Lung microvascular endothelial cell (primary cell): ENCODE data around the gene HMCN2. TPM values are rescaled to one million over a fixed set of nuclear protein-coding genes. Genes with fewer than 3 reads are reported as not detected.

ENCODE experiments used
- DNase-seq, 2 donors: peaks; one replicate each; pipeline versions ENCODE4 v3.0.0 to v3.0.0-alpha.2; 2010; ENCODE audit warnings: low read depth in 2 of 2
- total RNA-seq: library from RNA; depleted of rRNA; stranded (reverse); fragments of >200 nt; gene quantifications from 2 replicates; pipeline ENCODE4 v1.2.1, GENCODE V29; 2014

HMCN2 gene
- total RNA-seq, 1 donor from 2014 or later, result under 0.01 TPM

DNA sequence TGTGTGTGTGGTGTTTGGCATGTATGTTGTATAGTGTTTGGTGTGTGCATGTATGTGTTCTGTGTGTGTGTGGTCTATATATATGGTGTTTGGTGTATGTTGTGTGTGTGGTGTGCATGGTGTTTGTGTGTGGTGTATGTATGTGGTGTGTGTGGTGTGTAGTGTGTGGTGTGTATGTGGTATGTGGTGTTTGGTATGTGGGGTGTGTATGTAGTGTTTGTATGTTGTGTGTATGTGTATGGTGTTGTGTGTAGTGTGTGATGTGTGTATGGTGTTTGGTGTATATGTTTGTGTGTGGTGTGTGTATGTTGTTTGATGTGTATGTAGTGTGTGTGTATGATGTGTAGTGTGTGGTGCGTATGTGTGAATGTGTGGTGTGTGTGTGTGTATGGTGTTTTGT, 78.8 kb downstream of the HMCN2 start:
- DNase-seq, result no peak

DNA sequence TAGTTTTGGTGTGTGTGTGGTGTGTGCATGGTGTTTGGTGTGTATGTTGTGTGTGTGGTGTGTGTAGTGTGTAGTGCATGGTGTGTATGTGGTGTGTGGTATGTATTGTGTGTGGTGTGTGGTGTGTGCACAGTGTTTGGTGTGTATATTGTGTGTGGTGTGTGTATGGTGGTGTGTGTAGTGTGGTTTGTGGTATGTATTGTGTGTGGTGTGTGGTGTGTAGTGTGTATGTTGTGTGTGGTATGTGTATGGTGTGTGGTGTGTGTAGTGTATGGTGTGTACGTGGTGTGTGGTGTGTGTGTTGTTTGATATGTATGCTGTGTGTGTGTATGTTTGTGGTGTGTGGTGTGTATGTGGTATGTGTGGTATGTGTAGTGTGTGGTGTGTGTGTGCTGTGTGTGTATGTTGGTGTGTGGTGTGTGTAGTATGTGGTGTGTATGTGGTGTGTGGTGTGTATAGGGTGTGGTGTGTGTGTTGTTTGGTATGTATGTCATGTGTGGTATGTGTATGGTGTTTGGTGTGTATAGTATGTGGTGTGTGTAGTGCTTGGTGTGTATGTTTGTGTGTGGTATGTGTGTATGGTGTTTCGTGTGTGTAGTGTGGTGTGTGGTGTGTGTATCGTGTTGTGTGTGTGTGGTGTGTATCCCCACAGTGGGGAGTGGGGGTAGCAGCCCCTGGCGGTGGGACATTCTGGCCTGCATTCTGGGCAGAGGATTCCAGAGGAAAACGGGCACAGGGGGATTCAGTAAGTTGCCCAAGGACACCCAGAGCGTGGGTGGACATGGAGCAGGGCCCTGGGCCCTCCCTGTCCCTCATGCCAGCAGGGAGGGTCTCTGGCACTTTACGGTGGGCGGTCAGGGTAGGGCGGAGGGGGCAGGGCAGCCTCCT, 79.7 kb downstream of the HMCN2 start:
- DNase-seq, result no peak

DNA sequence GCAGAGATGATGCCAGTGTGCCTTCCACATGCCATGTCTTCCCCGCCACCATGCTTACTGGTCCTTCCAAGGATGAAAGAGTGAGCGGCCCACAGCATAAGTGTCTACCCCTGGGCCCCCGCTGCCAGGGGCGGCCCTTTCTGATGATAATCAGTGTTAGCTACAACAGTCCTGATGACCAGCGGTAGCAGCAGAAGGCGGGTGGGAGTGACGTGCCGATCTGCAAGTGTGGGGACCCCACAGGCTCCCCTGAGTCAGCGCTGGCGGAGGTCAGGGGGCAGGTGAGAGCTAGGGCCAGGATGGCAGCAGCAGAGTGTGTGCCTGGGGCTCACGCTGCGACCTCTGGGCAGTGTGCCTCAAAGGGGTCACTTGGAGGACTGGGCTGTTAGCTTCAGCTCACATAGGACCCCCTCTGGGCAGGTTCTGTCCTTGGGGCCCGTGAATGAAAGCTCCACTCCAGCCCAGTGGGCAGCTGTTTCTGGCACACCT, 80.4 kb downstream of the HMCN2 start:
- DNase-seq, result no peak

DNA sequence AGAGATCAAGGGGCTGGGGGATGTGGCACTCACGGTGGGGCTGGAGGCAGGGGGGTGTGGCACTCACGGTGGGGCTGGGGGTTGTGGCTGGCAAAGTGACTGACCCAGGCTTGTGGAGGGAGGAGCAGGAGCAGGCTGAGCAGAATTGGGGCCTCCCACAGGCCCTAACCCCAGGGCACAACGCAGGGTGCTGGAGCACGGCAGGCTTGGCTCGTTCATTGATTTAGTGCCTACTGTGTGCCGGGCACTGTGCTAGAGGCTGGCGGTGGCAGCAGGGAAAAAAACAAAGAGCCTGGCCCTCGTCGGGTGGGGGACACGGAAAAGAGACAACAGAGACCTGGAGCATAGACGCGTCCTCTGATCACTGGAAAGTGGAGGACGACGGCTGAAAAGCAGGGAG, 80.9 kb downstream of the HMCN2 start:
- no peak for DNase-seq

DNA sequence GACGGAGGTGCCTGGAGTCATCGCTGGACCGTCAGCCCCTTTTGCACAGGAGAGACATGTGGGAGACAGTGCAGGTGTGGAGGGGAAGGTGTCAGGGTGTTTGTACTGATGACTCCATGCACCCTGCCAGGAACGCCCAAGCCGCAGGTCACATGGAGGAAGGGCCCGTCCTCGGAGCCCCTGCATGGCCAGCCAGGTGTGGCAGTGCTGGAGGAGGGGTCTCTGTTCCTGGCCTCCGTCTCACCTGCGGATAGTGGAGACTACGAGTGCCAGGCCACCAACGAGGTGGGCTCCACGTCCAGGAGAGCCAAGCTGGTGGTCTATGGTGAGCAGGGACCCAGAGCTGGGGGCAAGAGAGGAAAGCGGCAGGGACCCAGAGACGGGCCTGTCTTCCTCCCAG, 81.5 kb downstream of the HMCN2 start:
- DNase-seq, result no peak

DNA sequence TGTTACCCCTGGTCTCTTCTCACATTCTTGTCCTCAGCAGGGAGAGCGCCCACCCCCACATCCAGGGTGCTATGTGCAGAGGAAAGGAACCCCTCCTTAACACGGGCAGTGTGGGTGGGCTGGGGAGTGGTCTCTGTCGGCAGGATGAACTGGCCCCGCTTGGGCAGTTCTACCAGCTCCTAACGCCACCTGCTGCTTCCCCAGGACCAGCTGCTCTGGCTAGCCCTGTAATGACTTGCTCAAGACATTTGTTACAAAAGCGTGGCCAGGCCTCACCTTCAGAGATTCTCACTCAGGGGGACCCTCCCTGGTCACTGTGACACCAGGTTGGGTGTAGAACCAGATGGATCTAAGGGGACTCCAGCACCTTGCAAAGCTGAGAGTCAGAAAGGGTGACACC, 82.4 kb downstream of the HMCN2 start:
- DNase-seq, result no peak

DNA sequence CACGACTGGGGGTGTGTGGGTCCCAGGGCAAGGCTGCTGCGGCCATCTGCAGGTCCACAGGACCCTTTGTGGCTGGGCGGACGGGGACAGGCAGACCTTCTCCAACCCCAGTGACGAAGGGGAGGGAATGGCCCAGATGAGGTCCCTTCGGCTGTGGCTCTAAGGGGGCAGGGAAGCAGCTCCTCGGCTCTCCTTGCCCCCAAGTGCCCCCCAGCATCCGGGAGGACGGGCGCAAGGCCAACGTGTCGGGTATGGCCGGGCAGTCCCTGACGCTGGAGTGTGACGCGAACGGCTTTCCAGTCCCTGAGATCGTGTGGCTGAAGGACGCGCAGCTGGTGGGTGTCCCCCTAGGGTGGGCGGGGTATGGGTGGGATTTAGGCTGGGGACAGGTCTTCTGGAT, 82.8 kb downstream of the HMCN2 start:
- DNase-seq, result no peak

DNA sequence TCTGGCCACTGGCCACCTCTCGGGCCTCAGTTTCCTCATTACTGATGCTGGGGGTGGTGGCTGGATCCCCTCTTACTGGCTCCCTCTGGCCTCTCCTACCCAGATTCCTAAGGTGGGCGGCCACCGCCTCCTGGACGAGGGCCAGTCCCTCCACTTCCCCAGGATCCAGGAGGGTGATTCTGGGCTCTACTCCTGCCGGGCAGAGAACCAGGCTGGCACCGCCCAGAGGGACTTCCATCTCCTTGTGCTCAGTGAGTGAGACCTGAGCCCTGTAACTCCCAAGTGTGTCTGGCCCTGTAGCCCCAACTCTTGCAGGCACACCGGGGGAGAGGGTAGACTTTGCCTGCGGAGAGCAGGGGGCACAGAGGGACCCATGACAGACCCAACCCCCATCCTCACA, 83.3 kb downstream of the HMCN2 start:
- DNase-seq, result no peak

DNA sequence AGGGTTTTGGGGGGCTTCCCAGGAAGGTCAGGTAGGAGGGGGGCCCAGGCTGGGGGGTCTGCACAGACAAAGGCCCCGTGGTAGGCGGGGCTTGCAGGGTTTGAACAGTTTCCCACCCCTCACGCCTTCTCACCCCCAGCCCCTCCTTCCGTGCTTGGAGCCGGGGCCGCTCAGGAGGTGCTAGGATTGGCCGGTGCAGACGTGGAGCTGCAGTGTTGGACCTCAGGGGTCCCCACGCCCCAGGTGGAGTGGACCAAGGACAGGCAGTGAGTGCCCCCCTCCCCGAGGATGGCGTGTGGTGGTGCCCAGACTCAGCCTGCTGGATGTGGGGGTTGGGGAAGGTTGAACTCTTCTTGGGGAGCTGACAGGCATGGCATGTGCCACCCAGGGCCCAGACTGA, 83.8 kb downstream of the HMCN2 start:
- DNase-seq, result no peak

DNA sequence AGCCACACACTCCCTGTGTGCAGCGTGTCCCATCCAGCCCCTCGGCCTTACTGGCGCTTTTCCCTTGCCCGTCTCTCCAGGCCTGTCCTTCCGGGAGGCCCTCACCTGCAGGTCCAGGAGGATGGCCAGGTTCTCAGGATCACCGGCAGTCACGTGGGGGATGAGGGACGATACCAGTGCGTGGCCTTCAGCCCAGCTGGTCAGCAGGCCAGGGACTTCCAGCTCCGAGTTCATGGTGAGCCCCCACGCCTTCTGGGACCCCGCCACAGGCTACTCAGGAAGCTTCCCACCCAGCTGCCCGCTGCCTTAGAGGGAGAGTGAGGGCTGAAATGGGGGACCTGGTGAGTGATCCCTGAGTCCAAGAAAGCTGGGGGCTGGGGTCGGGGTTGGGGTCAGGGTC, 85.8 kb downstream of the HMCN2 start:
- no peak for DNase-seq

DNA sequence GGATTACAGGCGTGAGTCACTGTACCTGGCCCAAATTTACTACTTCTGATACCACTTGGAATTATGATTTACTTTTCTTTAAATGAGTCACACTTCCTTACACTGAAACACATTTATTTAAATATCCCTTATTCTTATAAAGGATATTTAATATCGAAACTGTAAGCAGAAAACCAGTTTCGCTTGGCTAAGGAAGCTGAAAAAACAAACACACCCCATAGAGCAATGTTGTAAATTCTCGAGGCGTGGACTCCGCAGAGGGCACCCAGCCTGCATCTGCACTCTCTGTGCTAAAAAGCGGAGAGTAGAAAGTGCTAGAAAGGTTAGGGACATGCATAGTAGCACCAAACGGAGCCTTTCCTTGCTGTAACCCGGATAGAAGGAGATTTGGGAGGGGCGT, 86.5 kb downstream of the HMCN2 start:
- DNase-seq, result no peak

DNA sequence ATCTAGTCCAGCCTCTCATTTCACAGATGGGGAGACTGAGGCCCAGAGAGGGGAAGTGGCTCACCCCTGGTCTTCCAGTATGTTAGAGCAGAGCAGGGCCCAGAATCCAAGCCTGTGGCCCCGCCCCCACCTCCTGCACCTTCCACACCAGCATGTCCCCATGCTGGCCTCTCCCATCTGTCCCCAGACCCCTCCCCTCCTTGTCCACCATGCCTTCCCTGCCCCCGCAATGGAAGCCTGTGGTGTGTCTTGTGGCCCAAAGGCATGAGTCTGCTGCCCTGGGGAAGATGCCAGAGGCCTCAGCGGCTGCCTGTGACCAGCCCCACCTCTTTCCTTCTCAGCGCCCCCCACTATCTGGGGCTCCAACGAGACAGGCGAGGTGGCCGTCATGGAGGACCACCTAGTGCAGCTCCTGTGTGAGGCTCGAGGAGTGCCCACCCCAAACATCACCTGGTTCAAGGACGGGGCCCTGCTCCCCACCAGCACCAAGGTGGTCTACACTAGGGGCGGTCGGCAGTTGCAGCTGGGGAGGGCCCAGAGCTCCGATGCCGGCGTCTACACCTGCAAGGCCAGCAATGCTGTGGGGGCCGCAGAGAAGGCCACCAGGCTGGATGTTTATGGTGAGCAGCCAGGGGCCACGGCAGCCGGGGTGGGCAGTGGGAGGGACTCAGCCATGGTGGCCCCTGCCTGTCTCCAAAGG, 87.2 kb downstream of the HMCN2 start:
- no peak for DNase-seq

DNA sequence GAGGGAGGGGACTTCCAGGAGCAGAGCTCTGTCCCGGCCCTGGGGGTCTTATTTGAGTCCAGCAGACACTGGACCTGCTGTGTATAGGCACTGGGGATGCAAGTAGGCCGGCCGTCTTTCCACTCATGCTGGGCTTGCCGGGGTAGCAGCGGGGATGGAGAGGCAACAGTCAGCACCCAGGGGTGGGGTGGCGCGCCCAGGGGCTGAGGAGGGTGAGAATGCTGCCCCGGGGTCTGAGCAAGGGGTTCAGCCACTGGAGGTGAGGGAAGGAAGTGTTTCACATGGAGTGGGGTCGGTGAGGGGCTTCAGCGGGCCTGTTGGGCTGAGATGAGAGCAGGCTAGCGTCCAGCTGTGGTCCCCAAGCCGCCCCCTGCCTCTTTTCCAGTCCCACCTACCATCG, 88.8 kb downstream of the HMCN2 start:
- no peak for DNase-seq

DNA sequence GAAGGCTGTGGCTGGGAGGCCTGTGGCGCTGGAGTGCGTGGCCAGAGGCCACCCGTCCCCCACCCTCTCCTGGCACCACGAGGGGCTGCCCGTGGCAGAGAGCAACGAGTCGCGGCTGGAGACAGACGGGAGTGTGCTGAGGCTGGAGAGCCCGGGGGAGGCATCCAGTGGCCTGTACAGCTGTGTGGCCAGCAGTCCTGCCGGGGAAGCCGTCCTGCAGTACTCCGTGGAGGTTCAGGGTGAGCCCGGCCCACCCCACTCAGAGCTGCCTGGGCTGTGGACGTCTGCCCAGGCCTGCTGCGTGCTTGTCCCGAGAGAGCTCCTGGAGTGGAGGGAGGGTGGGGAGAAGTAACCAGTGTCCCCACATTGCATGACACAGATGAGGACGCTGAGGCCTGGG, 89.2 kb downstream of the HMCN2 start:
- no peak for DNase-seq

DNA sequence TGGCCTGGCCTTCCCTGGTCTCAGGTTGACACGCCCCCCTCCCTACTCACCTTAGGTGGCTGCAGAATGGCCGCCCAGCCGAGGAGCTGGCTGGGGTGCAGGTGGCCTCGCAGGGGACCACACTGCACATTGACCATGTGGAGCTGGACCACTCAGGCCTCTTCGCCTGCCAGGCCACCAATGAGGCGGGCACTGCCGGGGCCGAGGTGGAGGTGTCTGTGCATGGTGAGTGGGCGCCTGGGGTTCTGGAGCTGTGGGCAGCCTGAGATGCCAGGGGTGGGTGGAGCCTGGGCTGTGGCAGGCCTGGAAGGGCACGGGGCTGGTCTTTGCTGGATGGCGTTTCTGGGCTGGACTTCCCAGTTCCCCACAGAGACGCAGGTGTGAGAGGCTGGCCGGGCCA, 90.5 kb downstream of the HMCN2 start:
- no peak for DNase-seq

DNA sequence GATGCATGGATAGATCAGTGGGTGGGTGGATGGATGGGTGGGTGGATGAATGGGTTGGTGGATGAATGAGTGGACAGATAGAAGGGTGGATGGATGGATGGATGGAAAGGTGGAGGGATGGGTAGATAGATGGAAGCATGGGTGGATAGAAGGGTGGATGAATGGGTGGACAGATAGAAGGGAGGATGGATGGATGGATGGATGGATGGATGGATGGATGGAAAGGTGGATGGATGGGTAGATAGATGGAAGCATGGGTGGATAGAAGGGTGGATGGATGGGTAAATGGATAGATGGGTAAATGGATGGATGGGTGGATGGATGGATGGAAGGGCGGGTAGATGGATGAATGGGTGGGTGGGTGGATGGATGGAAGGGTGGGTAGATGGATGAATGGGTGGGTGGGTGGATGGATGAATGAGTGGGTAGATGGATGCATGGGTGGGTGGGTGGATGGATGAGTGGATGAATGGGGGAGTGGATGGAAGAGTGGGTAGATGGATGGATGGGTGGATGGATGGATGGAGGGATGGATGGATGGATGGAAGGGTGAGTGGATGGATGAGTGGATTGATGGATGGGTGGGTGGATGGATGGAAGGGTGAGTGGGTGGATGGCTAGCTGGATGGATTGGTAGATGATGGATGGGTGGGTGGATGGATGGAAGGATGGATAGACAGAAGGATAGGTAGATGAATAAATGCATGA, 91.5 kb downstream of the HMCN2 start:
- no peak for DNase-seq

DNA sequence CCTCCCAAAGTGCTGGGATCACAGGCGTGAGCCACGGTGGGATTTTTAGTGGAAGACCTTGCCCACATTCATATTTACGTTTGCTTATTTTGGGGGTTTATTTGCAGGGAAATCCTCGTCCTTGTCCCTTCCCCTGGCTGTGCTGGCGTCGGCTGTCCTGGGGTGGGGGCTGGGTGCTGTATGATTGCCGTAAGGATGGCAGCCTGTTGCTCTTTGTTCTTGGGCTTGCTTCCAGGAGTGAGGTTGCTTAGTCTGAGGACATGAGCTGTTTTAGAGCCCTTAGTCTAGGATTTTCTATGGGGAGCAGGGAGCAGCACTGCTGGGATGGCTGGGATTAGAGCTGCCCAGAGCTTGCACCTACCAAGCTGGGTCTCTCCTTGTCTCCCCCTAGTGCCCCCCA, 93.4 kb downstream of the HMCN2 start:
- no peak for DNase-seq

DNA sequence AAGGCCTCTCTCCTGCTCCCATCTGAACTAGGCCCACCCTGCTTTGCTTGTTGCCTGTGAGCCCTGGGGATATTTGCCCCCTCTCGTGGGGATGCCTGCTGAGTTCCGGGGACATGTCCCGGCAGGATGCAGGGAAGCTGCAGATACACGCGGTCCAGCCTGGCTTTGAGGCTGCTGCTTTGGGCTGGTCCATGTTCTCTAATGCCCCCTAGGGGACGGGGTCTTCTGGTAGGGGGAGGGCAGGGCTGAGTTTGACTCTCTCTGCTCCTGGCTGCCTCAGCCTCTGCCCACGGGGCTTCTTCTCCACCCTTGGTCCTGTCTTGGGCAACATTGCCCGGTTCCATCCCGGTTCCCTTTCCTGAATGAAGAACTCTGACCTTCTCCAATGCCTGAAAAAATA, 94.3 kb downstream of the HMCN2 start:
- DNase-seq, result no peak

DNA sequence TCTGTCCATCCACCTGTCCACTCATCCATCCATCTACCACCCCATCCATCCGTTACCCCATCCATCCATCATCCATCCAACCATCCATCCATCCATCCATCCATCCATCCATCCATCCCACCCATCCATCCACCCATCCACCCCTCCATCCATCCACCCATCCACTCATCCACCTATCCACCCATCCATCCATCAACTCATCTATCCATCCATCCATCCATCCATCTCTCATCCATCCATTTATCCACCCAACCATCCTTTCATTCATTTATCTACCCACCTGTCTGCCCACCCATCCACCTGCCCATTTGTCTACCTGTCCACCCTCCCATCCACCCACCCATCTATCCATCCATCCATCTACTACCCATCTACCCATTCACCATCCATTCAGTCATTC, 95.1 kb downstream of the HMCN2 start:
- DNase-seq, result no peak

DNA sequence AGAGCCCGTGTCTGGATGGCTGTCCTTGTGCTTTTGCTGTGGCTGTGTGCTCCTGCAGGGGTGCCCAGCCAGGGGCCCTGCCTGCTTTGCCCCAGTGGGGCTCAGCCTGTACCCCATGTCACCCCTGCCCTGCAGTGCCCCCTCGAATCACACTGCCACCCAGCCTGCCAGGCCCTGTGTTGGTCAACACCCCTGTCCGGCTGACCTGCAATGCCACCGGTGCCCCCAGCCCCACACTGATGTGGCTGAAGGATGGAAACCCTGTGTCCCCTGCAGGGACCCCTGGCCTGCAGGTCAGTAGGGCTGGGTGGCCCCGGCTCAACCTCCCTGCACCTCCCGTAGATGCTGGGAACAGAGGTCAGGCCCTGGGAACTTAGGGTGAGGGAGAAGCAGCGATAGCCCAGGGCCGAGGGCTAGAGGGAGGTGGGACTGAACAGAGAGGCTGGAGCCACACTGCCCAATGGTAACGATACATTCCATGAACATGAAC, 96.4 kb downstream of the HMCN2 start:
- no peak for DNase-seq

DNA sequence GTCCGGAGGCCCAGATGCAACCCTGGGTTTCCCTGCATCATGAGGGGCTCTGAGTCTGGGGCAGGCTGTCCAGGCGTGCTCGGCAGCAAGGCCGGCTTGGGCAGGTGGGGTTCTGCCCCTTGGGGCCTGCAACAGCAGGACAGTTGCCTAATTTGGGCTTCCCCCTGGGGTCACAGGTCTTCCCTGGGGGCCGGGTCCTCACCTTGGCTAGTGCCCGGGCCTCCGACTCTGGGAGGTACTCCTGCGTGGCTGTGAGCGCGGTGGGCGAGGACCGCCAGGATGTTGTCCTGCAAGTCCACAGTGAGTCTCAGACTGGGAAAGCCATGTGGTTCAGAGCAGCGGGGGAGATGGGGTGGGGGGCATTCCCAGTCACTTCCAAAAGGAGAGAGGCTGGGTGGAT, 97.1 kb downstream of the HMCN2 start:
- no peak for DNase-seq

DNA sequence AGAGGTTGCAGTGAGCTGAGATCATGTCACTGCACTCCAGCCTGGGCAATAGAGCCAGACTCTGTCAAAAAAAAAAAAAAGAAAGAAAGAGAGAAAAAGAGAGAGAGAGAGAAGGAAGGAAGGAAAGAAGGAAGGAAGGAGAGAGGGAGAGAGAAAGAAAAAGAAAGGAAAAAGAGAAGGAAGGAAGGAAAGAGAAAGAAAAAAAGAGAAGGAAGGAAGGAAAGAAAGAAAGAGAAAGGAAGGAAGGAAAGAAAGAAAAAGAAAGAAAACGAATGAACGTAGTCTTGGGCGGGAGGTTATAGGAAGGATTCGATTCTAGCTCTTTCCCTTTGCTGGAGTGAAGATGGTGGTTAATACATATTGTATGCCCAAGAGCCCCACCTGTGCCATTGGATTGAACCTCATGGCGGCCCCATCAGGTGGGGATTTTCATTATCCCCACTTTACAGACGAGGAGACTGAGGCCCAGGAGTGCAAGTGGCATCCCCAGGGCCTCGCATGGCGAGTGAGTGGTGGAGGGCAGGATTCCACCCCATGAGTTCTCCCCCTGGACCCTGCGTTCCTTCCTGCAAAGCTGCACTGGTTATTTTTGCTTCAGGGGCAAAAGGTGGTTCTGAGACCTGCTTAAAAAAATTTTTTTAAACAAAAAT, 98.3 kb downstream of the HMCN2 start:
- no peak for DNase-seq
